Measurements from ENCODE around the gene ACRBP. TPM values are rescaled to one million over a fixed set of nuclear protein-coding genes. Genes with fewer than 3 reads are reported as not detected.

Gene ACRBP
- total and polyA plus RNA-seq, 9 donors, result 0.30 to 2.9 (median 0.92) TPM

DNA sequence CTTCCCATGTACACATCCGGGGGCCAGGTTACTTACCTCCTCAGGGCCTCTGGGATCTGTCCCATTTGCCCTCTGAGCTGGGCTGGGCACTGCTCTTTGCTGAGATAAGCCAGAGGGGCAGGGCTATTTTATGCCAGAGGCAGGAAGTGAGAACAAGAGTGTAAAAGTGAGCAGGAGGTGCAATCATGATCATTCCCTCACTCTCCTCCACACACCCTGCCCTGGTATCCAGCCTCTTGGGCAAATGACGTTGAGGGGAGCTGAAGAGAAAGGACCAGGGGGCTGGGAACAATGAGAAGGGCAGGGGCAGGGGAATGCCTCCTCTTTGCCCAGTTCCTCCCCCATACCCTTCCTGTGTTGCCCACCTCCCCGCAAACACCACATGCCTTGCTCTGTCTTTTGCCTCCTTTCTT is 15.7 kb downstream of the ACRBP start:
- Histone ChIP-seq H3K27ac (no peak overlapping the region), H3K9me3 (no peaks in the 10 kb centered on the region), H3K4me1 (ENCODE audit: insufficient read depth) (no peaks in the 10 kb centered on the region), H3K4me3 (no peak overlapping the region), H3K27me3 (no peaks in the 10 kb centered on the region), H3K36me3 (no peaks in the 10 kb centered on the region)
- 64 to 80% (median 74%) methylated on average over 3 of the region's 3 CpGs for WGBS, 3 donors
- no peak for DNase-seq
- no peak for TF ChIP-seq POLR2A (IDR thresholded peaks at IDR 0.05)
- no peak for TF ChIP-seq EP300 (IDR thresholded peaks at IDR 0.05)
- TF ChIP-seq, protein P1, sequence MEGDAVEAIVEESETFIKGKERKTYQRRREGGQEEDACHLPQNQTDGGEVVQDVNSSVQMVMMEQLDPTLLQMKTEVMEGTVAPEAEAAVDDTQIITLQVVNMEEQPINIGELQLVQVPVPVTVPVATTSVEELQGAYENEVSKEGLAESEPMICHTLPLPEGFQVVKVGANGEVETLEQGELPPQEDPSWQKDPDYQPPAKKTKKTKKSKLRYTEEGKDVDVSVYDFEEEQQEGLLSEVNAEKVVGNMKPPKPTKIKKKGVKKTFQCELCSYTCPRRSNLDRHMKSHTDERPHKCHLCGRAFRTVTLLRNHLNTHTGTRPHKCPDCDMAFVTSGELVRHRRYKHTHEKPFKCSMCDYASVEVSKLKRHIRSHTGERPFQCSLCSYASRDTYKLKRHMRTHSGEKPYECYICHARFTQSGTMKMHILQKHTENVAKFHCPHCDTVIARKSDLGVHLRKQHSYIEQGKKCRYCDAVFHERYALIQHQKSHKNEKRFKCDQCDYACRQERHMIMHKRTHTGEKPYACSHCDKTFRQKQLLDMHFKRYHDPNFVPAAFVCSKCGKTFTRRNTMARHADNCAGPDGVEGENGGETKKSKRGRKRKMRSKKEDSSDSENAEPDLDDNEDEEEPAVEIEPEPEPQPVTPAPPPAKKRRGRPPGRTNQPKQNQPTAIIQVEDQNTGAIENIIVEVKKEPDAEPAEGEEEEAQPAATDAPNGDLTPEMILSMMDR (IDR thresholded peaks at IDR 0.05), result no peak
- intact Hi-C loops (cut with DNase I), result no loop called here

DNA sequence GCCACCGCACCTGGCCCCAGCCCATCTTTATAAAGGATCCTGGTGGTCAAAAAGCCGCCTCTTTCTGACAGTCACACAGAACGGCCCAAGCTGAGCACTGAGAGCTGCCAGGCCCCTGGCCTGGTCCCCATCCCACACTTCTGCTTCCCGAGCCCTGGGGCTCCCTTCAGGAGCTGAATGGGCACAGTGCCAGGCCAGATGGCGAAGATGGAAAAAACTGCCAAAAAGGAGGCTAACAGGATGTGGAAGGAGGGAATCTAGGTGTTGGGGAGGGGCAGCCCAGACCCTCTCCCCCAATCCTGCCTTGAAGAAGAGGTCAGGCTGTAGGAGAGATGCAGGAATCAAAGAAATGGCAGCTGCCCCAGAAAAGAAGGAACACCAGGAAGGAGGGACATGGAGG is 16.5 kb downstream of the ACRBP start:
- no peaks in the 10 kb centered on the region for H3K9me3 ChIP-seq
- no peaks in the 10 kb centered on the region for H3K4me1 ChIP-seq (ENCODE audit: insufficient read depth)
- H3K36me3 ChIP-seq, result no peaks in the 10 kb centered on the region
- H3K4me3 ChIP-seq, result no peak overlapping the region
- no peak overlapping the region for H3K27ac ChIP-seq
- TF ChIP-seq EP300 (IDR thresholded peaks at IDR 0.05), result no peak
- TF ChIP-seq, protein P1 (IDR thresholded peaks at IDR 0.05), result no peak
- TF ChIP-seq POLR2A (IDR thresholded peaks at IDR 0.05), result no peak
- no peaks in the 10 kb centered on the region for H3K27me3 ChIP-seq
- no peak for DNase-seq
- 38 to 43% (median 39%) methylated on average over 5 of the region's 5 CpGs for WGBS, 3 donors
- intact Hi-C loops (cut with DNase I), result no loop called here

DNA sequence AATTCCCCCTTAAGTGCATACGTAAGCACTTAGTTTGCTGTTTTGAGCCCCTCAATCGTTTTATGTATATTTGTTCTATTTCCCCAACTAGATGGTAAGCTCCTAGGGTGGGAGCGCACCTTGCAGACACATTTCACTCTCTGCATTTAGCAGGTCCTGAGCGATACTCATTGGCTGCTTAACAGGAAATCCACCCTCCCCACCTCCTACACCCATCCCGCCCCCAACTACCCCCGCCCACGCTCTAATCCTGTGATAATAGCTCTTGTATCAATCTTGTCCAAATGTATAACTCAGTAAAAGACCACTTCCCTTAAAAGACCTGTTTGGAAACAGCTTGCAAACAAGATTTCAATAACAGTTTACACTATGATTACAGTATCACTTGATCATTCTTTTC is 19.6 kb downstream of the ACRBP start:
- WGBS, 3 donors, result 41 to 50% (median 49%) methylated on average over 7 of the region's 7 CpGs
- Histone ChIP-seq H3K36me3 (no peaks in the 10 kb centered on the region), H3K27ac (no peak overlapping the region), H3K4me1 (ENCODE audit: insufficient read depth) (no peaks in the 10 kb centered on the region), H3K4me3 (no peak overlapping the region), H3K9me3 (no peaks in the 10 kb centered on the region), H3K27me3 (no peaks in the 10 kb centered on the region)
- DNase-seq, result no peak
- intact Hi-C loops (cut with DNase I), result loop anchor here in 1 of 4 donors (10.0 kb wide), 1 partner anchor 157 kb away; the partner anchor contains the start of gene CD4
- TF ChIP-seq POLR2A (IDR thresholded peaks at IDR 0.05) (no peak), EP300 (IDR thresholded peaks at IDR 0.05) (no peak)
- TF ChIP-seq, protein P1 (IDR thresholded peaks at IDR 0.05), result no peak

DNA sequence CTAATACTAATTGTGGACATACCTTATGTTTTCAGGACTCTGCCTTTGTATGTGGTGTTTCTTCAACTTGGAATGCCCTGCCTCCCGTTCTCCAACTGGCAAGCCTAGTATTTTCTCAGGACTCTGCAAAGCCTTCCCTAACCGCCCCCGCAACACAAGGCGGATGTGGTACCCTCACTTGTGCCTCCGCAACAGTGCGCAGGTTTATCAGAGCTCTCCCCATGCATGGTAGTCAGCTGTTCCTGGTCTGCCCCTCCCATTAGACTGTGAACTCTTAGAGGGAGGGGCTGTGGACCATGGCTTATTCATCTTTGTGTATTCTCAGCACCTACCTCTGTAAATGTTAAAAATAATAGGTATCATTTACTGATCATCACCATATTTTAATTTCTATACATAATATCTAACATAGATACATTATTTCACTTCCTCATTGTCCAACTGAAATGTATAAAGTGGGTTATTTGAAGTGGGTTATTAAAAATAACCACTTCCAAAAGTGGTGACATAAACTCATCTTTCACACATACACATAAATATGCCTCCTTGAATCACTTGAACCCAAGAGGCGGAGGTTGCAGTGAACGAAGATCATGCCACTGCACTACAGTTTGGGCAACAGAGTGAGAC is 20.5 kb downstream of the ACRBP start:
- H3K4me1 ChIP-seq (ENCODE audit: insufficient read depth), result no peaks in the 10 kb centered on the region
- H3K27ac ChIP-seq, result no peak overlapping the region
- 25 to 34% (median 28%) methylated on average over 8 of the region's 8 CpGs for WGBS, 3 donors
- no peaks in the 10 kb centered on the region for H3K36me3 ChIP-seq
- H3K4me3 ChIP-seq, result no peak overlapping the region
- H3K9me3 ChIP-seq, result no peaks in the 10 kb centered on the region
- TF ChIP-seq, protein P1 (IDR thresholded peaks at IDR 0.05), result no peak
- TF ChIP-seq POLR2A (IDR thresholded peaks at IDR 0.05) (no peak), EP300 (IDR thresholded peaks at IDR 0.05) (no peak)
- no peak for DNase-seq
- intact Hi-C loops (cut with DNase I), result loop anchor here in 1 of 4 donors (10.0 kb wide), 1 partner anchor 158 kb away; the partner anchor contains the start of gene CD4
- no peaks in the 10 kb centered on the region for H3K27me3 ChIP-seq

All from ovary (tissue), 9 donors.